GM23248 (cell line): ENCODE results near the gene MOB3C. TPM values are rescaled to one million over a fixed set of nuclear protein-coding genes. Genes with fewer than 3 reads are reported as not detected.

Experiments
- DNase-seq: peaks from one replicate; pipeline ENCODE4 v3.0.0-alpha.2; 2015
- H2AFZ ChIP-seq: fragments of 200-600 bp; sonication (generic); 2 replicates; pipeline ENCODE4 v1.6.1; 2016; ENCODE audit warnings: antibody characterized with exemption
- H3F3A ChIP-seq: fragments of 200-600 bp; sonication (generic); 2 replicates; pipeline ENCODE4 v1.6.1; 2016; ENCODE audit warnings: mild to moderate bottlenecking, antibody characterized with exemption, mixed run types; ENCODE audit not compliant: insufficient read depth
- H3K27ac ChIP-seq: fragments of 200-600 bp; sonication (generic); 2 replicates; pipeline ENCODE4 v1.5.1; 2016; ENCODE audit warnings: mild to moderate bottlenecking
- H3K27me3 ChIP-seq: fragments of 200-600 bp; sonication (generic); replicated peaks from 2 replicates; pipeline ENCODE4 v1.6.1; 2016; ENCODE audit warnings: mild to moderate bottlenecking; ENCODE audit not compliant: insufficient read depth
- H3K36me3 ChIP-seq: fragments of 200-600 bp; sonication (generic); 2 replicates; pipeline ENCODE4 v1.6.1; 2016; ENCODE audit warnings: low read depth, mild to moderate bottlenecking
- H3K4me1 ChIP-seq: fragments of 200-600 bp; sonication (generic); 2 replicates; pipeline ENCODE4 v1.6.1; 2016; ENCODE audit warnings: mild to moderate bottlenecking; ENCODE audit not compliant: insufficient read depth
- H3K4me2 ChIP-seq: fragments of 200-600 bp; sonication (generic); one replicate; pipeline ENCODE4 v1.6.1; 2016; ENCODE audit warnings: mild to moderate bottlenecking; ENCODE audit not compliant: unreplicated experiment
- H3K4me3 ChIP-seq: fragments of 200-600 bp; sonication (generic); 2 replicates; pipeline ENCODE4 v1.5.1; 2016; ENCODE audit warnings: mild to moderate bottlenecking
- H3K79me2 ChIP-seq: fragments of 200-600 bp; sonication (generic); 2 replicates; pipeline ENCODE4 v1.6.1; 2016; ENCODE audit warnings: mild to moderate bottlenecking; ENCODE audit not compliant: insufficient read depth
- H3K9ac ChIP-seq: fragments of 200-600 bp; sonication (generic); 2 replicates; pipeline ENCODE4 v1.6.1; 2016; ENCODE audit warnings: mild to moderate bottlenecking
- H3K9me2 ChIP-seq: fragments of 200-600 bp; sonication (generic); 2 replicates; pipeline ENCODE4 v1.6.1; 2016; ENCODE audit warnings: mixed run types, mild to moderate bottlenecking, moderate library complexity; ENCODE audit not compliant: insufficient read depth
- H3K9me3 ChIP-seq: fragments of 200-600 bp; sonication (generic); one replicate; pipeline ENCODE4 v1.6.1; 2017; ENCODE audit warnings: low read depth
- H4K20me1 ChIP-seq: fragments of 200-600 bp; sonication (generic); 2 replicates; pipeline ENCODE4 v1.6.0; 2016; ENCODE audit not compliant: insufficient read depth
- EZH2 ChIP-seq: fragments of 200-600 bp; sonication (generic); IDR thresholded peaks from 2 replicates; pipeline ENCODE4 v1.6.1; 2018; ENCODE audit warnings: antibody characterized with exemption, mild to moderate bottlenecking; ENCODE audit not compliant: insufficient read depth, poor library complexity, severe bottlenecking
- EZH2phosphoT487 ChIP-seq: fragments of 200-600 bp; sonication (generic); IDR thresholded peaks from 2 replicates; pipeline ENCODE4 v1.6.1; 2018; ENCODE audit warnings: antibody characterized with exemption, moderate library complexity, mild to moderate bottlenecking, low read depth; ENCODE audit not compliant: insufficient read depth
- WGBS, 2 experiments: methylation state at CpG; one replicate each; pipeline ENCODE4 v1.1.6; 2015 to 2017; ENCODE audit warnings: low lambda C conversion rate in 2 of 2, low coverage in 1 of 2; ENCODE audit errors: missing lambda C conversion rate in 2 of 2; 5-methylcytosine and 5-hydroxymethylcytosine counted together
- in situ Hi-C: fragments of 300-500 bp; cut with MboI; formaldehyde crosslinking; loops from 2 replicates; pipeline ENCODE4 v1.15.0; 2020
- polyA plus RNA-seq: library from polyadenylated mRNA; unstranded; fragments of >200 nt; fragmentation: Nextera tagmentation; extraction: Ambion mirVana; gene quantifications from 2 replicates; pipeline ENCODE4 v1.2.1, GENCODE V29; 2016
- total RNA-seq: library from RNA; depleted of rRNA; stranded (reverse); fragments of >200 nt; shearing (Covaris generic); gene quantifications from 2 replicates; pipeline ENCODE4 v1.2.3, GENCODE V29; 2014

MOB3C gene
- total and polyA plus RNA-seq, 2 experiments from 2014 or later = 4.7 to 7.0 TPM

GRCh38 chr1:46650491-46650890 lies 33.9 kb upstream of the MOB3C start:
- H3K4me3 ChIP-seq = no peak overlapping the region
- no peaks in the 10 kb centered on the region for H3K27me3 ChIP-seq
- no peaks in the 10 kb centered on the region for H4K20me1 ChIP-seq
- no peak for DNase-seq
- H3K36me3 ChIP-seq = peaks cover 24% of the 10 kb centered on the region
- H3K4me1 ChIP-seq = peaks cover 23% of the 10 kb centered on the region
- H2AFZ ChIP-seq = no peak overlapping the region
- H3K9ac ChIP-seq = no peak overlapping the region
- H3K27ac ChIP-seq = no peak overlapping the region
- in situ Hi-C loops = no loop called here
- WGBS, 2 experiments = 95 to 96% methylated on average over 3 of the region's 3 CpGs
- no peaks in the 10 kb centered on the region for H3K79me2 ChIP-seq
- no peak overlapping the region for H3K4me2 ChIP-seq
- TF ChIP-seq EZH2 (no peak), EZH2phosphoT487 (no peak)
- no peaks in the 10 kb centered on the region for H3K9me2 ChIP-seq
- H3K9me3 ChIP-seq = peaks cover 3% of the 10 kb centered on the region
- H3F3A ChIP-seq = peaks cover 23% of the 10 kb centered on the region

GRCh38 chr1:46649764-46650163 lies 33.2 kb upstream of the MOB3C start:
- Histone ChIP-seq H4K20me1 (no peaks in the 10 kb centered on the region), H3K9me3 (peaks cover 3% of the 10 kb centered on the region), H3K4me2 (no peak overlapping the region), H3K4me1 (peaks cover 23% of the 10 kb centered on the region), H3K79me2 (no peaks in the 10 kb centered on the region), H3F3A (peaks cover 23% of the 10 kb centered on the region), H2AFZ (no peak overlapping the region), H3K36me3 (peaks cover 20% of the 10 kb centered on the region), H3K27ac (no peak overlapping the region), H3K9ac (no peak overlapping the region), H3K4me3 (no peak overlapping the region), H3K9me2 (no peaks in the 10 kb centered on the region), H3K27me3 (no peaks in the 10 kb centered on the region)
- DNase-seq = no peak
- WGBS, 2 experiments = 97 to 100% methylated on average over 2 of the region's 2 CpGs
- in situ Hi-C loops = no loop called here
- TF ChIP-seq EZH2 (no peak), EZH2phosphoT487 (no peak)

- Histone ChIP-seq H3K36me3 (peaks cover 20% of the 10 kb centered on the region), H3F3A (peaks cover 29% of the 10 kb centered on the region), H3K4me1 (peaks cover 31% of the 10 kb centered on the region), H2AFZ (no peak overlapping the region), H3K9me2 (no peaks in the 10 kb centered on the region), H3K9ac (no peak overlapping the region), H3K4me2 (no peak overlapping the region), H3K27me3 (no peaks in the 10 kb centered on the region), H3K9me3 (peaks cover 3% of the 10 kb centered on the region), H3K4me3 (no peak overlapping the region), H3K27ac (no peak overlapping the region), H3K79me2 (no peaks in the 10 kb centered on the region), H4K20me1 (no peaks in the 10 kb centered on the region)
- no peak for TF ChIP-seq EZH2phosphoT487
- TF ChIP-seq EZH2 = no peak
- in situ Hi-C loops = no loop called here
- no peak for DNase-seq
- 95 to 100% methylated on average over 3 of the region's 3 CpGs for WGBS, 2 experiments
These were observed 31.0 kb upstream of the MOB3C start for GRCh38 chr1:46647611-46648010.

- no peaks in the 10 kb centered on the region for H4K20me1 ChIP-seq
- 44 to 46% methylated on average over 2 of the region's 2 CpGs for WGBS, 2 experiments
- peaks cover 32% of the 10 kb centered on the region for H3K4me1 ChIP-seq
- no peaks in the 10 kb centered on the region for H3K9me2 ChIP-seq
- H3K9me3 ChIP-seq = peaks cover 3% of the 10 kb centered on the region
- no peaks in the 10 kb centered on the region for H3K79me2 ChIP-seq
- peak overlapping the region; percentile 26; the same call in 1 of the 2 replicates for H3K27ac ChIP-seq
- TF ChIP-seq EZH2phosphoT487 = no peak
- no peak for TF ChIP-seq EZH2
- no peak overlapping the region for H3K9ac ChIP-seq
- no peaks in the 10 kb centered on the region for H3K27me3 ChIP-seq
- H3F3A ChIP-seq = peaks cover 29% of the 10 kb centered on the region
- H3K4me2 ChIP-seq = no peak overlapping the region
- no peak overlapping the region for H3K4me3 ChIP-seq
- in situ Hi-C loops = no loop called here
- peaks cover 20% of the 10 kb centered on the region for H3K36me3 ChIP-seq
- peak; percentile 47 for DNase-seq
- no peak overlapping the region for H2AFZ ChIP-seq
These were observed 30.2 kb upstream of the MOB3C start for GRCh38 chr1:46646844-46647243.

GRCh38 chr1:46646331-46646730 lies 29.7 kb upstream of the MOB3C start:
- Histone ChIP-seq H3K36me3 (peaks cover 20% of the 10 kb centered on the region), H3K27me3 (no peaks in the 10 kb centered on the region), H3K9me2 (no peaks in the 10 kb centered on the region), H3K9ac (no peak overlapping the region), H3K4me1 (peaks cover 32% of the 10 kb centered on the region), H3K27ac (0 out of 2 replicates have a peak overlapping the region, but pooled peaks have one; percentile 26), H2AFZ (no peak overlapping the region), H3K4me3 (no peak overlapping the region), H3K4me2 (no peak overlapping the region), H3K9me3 (peaks cover 3% of the 10 kb centered on the region), H3K79me2 (no peaks in the 10 kb centered on the region), H3F3A (peaks cover 29% of the 10 kb centered on the region), H4K20me1 (no peaks in the 10 kb centered on the region)
- DNase-seq = peak; percentile 19
- 27 to 29% methylated on average over 1 of the region's 1 CpG for WGBS, 2 experiments
- in situ Hi-C loops = no loop called here
- no peak for TF ChIP-seq EZH2
- TF ChIP-seq EZH2phosphoT487 = no peak
